LNCAP (cell line): ENCODE results near the gene CSTF1.

Experiments
- TF ChIP-seq, protein P1 (sequence below): fragments of 450-650 bp; IDR thresholded peaks from 2 replicates; pipeline ENCODE4 v1.5.1; 2017; ENCODE audit warnings: mild to moderate bottlenecking

The CSTF1 gene

DNA sequence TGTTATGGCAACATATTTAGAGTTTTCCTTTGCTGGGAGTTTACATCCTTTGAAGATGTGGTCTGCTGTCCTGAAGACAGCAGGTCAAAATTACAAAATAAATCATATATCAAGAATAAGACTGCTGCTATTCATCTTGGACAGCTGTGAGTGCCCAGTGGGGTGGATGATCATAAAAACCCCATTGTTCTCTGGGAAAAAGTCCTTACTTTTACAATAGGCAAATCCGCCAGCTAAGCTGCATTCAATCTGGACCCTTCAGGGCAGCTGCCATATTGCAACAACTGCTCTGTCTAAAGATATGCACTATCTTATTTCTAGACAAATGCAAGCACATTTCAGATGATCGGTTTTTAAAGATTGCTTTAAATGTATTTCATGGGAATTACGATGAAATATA is 39.0 kb downstream of the CSTF1 start:
- TF ChIP-seq, protein P1, sequence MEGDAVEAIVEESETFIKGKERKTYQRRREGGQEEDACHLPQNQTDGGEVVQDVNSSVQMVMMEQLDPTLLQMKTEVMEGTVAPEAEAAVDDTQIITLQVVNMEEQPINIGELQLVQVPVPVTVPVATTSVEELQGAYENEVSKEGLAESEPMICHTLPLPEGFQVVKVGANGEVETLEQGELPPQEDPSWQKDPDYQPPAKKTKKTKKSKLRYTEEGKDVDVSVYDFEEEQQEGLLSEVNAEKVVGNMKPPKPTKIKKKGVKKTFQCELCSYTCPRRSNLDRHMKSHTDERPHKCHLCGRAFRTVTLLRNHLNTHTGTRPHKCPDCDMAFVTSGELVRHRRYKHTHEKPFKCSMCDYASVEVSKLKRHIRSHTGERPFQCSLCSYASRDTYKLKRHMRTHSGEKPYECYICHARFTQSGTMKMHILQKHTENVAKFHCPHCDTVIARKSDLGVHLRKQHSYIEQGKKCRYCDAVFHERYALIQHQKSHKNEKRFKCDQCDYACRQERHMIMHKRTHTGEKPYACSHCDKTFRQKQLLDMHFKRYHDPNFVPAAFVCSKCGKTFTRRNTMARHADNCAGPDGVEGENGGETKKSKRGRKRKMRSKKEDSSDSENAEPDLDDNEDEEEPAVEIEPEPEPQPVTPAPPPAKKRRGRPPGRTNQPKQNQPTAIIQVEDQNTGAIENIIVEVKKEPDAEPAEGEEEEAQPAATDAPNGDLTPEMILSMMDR: no peak

DNA sequence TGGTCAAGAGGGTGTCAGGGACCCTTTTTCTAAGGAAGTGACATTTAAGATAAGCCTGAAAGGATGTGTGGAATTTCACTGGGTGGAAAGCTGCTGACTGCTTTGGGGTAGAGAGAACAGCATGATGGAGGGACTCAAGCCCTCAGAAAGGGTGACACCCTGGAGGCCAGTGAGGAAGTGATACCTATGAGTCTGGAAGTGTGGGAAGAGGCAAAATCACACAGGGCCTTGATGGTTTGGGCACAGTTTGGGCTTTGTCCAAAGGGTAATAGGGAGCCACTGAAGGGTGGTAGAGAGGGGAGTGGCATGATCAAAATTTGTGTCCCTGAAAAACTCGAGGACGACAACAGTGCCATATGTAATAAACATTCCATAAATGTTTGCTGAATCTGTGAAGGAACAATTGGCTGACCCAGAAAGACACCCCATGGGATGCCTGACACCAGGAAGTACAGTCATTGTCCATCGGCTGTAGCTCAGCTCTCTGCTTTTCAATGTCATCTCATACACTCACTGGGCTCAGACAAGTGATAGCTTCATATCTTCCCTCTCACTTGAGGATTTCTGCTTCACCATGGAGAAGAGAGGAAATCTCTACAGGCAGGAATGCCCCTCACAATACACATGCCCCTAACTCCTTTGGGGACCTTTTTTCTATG is 40.9 kb downstream of the CSTF1 start:
- TF ChIP-seq, protein P1: no peak

DNA sequence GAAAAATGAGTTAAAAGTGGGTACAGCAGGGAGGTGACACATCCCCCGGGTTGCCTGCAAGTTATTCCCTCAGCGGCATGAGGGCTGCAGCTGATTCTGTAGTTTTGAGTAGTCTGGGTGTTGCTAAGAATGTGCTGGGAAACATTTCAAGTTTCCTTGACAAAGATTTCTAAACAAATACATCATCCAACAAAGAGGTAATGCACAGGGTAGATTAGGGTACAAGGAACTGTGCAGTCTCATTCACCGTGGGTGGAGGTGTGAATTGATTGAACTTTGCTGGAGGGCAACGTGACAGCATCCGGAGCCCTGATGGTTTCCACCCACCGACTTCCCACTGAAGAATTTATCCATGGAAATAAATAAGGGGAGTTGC is 41.4 kb downstream of the CSTF1 start:
- TF ChIP-seq, protein P1: no peak

DNA sequence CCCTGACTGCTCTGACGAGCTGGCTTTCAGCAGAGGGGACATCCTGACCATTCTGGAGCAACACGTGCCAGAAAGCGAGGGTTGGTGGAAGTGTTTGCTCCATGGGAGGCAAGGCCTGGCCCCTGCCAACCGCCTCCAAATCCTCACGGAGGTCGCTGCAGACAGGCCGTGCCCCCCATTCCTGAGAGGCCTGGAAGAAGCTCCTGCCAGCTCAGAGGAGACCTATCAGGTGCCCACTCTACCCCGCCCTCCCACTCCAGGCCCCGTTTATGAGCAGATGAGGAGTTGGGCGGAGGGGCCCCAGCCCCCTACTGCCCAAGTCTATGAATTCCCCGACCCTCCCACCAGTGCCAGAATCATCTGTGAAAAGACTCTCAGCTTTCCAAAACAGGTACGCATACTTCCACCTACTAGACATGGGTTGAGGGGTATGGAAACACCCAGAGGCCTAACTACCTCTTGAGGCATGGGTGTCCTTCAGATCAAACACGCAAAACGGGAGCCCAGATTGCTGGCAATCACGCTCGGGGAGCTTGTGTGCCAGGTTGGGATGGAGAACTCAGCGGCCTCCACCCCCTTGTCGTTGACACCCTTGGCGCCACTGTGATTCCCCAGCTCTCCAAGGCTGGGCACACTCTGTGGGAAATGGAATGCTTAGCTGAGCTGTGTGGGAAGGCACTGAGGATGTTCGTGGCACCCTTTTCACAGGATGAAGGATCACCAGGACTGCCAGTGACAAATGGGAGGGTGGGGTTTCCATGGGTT is 44.9 kb downstream of the CSTF1 start:
- TF ChIP-seq, protein P1: no peak

DNA sequence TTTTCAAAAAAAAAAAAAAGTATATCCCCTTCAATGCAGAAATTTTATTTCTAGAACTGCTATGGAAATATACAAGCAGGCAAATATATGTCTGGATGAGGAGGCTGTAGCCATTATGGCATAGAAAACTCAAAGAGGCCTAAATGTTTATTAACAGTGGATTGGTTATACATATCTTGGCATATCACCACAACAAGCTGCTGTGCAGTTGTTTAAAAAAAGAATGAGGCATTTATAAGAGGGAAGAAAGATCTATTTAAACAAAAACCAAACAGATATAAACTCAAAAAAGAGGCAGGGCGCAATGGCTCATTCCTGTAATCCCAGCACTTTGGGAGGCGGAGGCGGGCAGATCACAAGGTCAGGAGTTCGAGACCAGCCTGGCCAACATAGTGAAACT is 45.8 kb downstream of the CSTF1 start:
- TF ChIP-seq, protein P1: no peak

DNA sequence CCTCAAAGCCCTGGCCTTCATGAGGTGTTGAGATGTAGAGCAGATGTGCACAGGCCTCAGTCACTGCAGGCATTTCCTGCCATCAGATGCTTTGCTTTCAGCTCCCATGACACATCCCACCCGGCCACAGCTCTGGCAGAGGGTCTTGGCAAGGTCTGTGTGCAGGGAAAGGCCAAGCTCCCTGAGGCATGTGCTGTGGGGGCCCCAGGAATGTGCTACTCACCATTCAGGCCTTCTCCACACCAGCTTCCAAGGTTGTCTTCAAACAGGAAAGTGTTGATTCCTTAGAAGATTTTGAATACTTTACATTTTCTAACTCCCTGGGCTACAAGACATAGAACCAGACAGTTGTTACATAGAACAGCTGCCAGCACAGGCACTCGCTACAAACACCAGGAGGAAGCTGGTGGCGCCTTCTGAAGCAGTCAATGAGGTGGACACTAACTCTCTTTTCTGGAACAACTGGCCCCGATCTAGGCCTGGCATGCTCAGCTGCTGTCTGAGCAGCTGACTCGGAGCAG is 47.4 kb downstream of the CSTF1 start:
- TF ChIP-seq, protein P1: no peak

DNA sequence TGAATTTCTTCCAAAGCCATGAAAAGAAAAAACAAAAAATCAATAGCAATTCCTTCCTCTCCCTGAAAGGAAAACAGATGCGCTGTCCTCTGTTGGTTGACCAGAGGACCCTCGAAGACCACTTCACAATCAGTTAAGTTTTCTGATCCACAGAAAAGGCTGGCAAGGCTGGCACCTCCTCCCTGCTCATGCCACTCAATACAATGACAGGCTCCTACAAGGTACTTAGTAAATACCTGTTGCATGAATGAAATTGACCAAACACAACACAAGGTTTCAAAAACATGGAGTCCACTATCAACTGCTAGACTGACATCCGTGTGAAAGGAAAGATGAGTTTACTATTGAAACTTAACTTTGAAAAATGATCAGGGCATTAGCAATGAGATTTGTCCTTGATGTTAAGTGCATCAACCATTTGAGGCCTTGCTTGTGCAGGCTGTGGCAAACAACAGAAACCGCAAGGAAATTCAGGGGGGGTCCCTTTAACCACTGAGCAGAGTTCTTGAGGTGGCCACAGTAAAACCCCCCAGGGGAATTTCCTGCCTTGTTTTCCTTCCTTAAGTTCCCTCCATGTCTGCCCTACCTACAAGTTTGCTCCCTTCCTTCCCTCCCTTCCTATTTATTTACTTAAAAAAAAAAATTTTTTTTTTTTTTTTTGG is 48.0 kb downstream of the CSTF1 start:
- TF ChIP-seq, protein P1: no peak
